IPS-11a (cell line): ENCODE measurements around the gene MAB21L4.

Source experiments
- H3K4me3 ChIP-seq: one replicate; pipeline ENCODE4 v1.5.1; 2013; ENCODE audit warnings: low read depth, low read length, control low read depth

Gene MAB21L4

GRCh38 chr2:240925568-240926515 lies 29.9 kb upstream of the MAB21L4 start:
- H3K4me3 ChIP-seq = no peak overlapping the region

GRCh38 chr2:240925191-240925567 lies 29.2 kb upstream of the MAB21L4 start:
- H3K4me3 ChIP-seq = no peak overlapping the region

GRCh38 chr2:240922982-240923537 lies 27.1 kb upstream of the MAB21L4 start:
- no peak overlapping the region for H3K4me3 ChIP-seq

GRCh38 chr2:240922245-240922981 lies 26.5 kb upstream of the MAB21L4 start:
- no peak overlapping the region for H3K4me3 ChIP-seq

GRCh38 chr2:240921995-240922244 lies 26.0 kb upstream of the MAB21L4 start:
- H3K4me3 ChIP-seq = no peak overlapping the region

GRCh38 chr2:240921311-240921994 lies 25.5 kb upstream of the MAB21L4 start:
- H3K4me3 ChIP-seq = no peak overlapping the region

- no peak overlapping the region for H3K4me3 ChIP-seq
These were observed 24.9 kb upstream of the MAB21L4 start for GRCh38 chr2:240920783-240921231.

- no peak overlapping the region for H3K4me3 ChIP-seq
These were observed 24.1 kb upstream of the MAB21L4 start for GRCh38 chr2:240919786-240920782.

- no peak overlapping the region for H3K4me3 ChIP-seq
These were observed 23.3 kb upstream of the MAB21L4 start for GRCh38 chr2:240919161-240919781.

- no peak overlapping the region for H3K4me3 ChIP-seq
These were observed 22.5 kb upstream of the MAB21L4 start for GRCh38 chr2:240918258-240919091.

GRCh38 chr2:240917684-240918257 lies 21.8 kb upstream of the MAB21L4 start:
- no peak overlapping the region for H3K4me3 ChIP-seq

- no peak overlapping the region for H3K4me3 ChIP-seq
These were observed 21.2 kb upstream of the MAB21L4 start for GRCh38 chr2:240917009-240917683.

GRCh38 chr2:240916571-240917008 lies 20.6 kb upstream of the MAB21L4 start:
- peak overlapping the region; percentile 8 for H3K4me3 ChIP-seq

GRCh38 chr2:240915526-240916341 lies 19.8 kb upstream of the MAB21L4 start:
- H3K4me3 ChIP-seq = no peak overlapping the region

- no peak overlapping the region for H3K4me3 ChIP-seq
These were observed 18.9 kb upstream of the MAB21L4 start for GRCh38 chr2:240914645-240915525.
